HL-60/S4 treated with phorbol 12-myristate 13-acetate at 8.2 ng/mL for 4 days and 3 days (cell line): ENCODE results near the gene DCAF7.

ENCODE experiments used
- in situ Hi-C: fragments of 300-500 bp; cut with MboI; formaldehyde crosslinking; loops from 2 replicates; pipeline ENCODE4 v1.15.0; 2022; ENCODE audit warnings: low sequenced_read_pairs

The DCAF7 gene

GRCh38 chr17:63549946-63550816, at the start of gene DCAF7:
DCAF7 (plus strand) TSS chr17:63550477; CDS start chr17:63550678, 201 bp downstream.
- in situ Hi-C loops = no loop called here

- in situ Hi-C loops = no loop called here
Observed at GRCh38 chr17:63500543-63501390, 49.5 kb upstream of the DCAF7 start.

- in situ Hi-C loops = no loop called here
Observed at GRCh38 chr17:63503341-63503705, 47.0 kb upstream of the DCAF7 start.

- in situ Hi-C loops = no loop called here
Observed at GRCh38 chr17:63504261-63504660, 46.0 kb upstream of the DCAF7 start.

GRCh38 chr17:63505341-63505740, 44.9 kb upstream of the DCAF7 start:
- in situ Hi-C loops = no loop called here

- in situ Hi-C loops = no loop called here
Observed at GRCh38 chr17:63506627-63507026, 43.6 kb upstream of the DCAF7 start.

- in situ Hi-C loops = no loop called here
Observed at GRCh38 chr17:63511331-63511730, 38.9 kb upstream of the DCAF7 start.

GRCh38 chr17:63512388-63512787, 37.9 kb upstream of the DCAF7 start:
- in situ Hi-C loops = no loop called here

- in situ Hi-C loops = no loop called here
Observed at GRCh38 chr17:63512896-63513644, 37.2 kb upstream of the DCAF7 start.

- in situ Hi-C loops = no loop called here
Observed at GRCh38 chr17:63514477-63514876, 35.8 kb upstream of the DCAF7 start.

- in situ Hi-C loops = no loop called here
Observed at GRCh38 chr17:63514974-63515373, 35.3 kb upstream of the DCAF7 start.

- in situ Hi-C loops = no loop called here
Observed at GRCh38 chr17:63515426-63515825, 34.9 kb upstream of the DCAF7 start.

GRCh38 chr17:63516910-63517824, 33.1 kb upstream of the DCAF7 start:
- in situ Hi-C loops = no loop called here

GRCh38 chr17:63517825-63518534, 32.3 kb upstream of the DCAF7 start:
- in situ Hi-C loops = no loop called here

- in situ Hi-C loops = no loop called here
Observed at GRCh38 chr17:63519116-63519881, 31.0 kb upstream of the DCAF7 start.

- in situ Hi-C loops = no loop called here
Observed at GRCh38 chr17:63519972-63520882, 30.1 kb upstream of the DCAF7 start.

- in situ Hi-C loops = no loop called here
Observed at GRCh38 chr17:63523253-63523855, 26.9 kb upstream of the DCAF7 start, which contains the start of gene KCNH6. KCNH6 (plus strand) TSS chr17:63523358; CDS start chr17:63523414, 56 bp downstream.
